Activated CD8-positive, alpha-beta T cell treated with anti-CD3 and anti-CD28 coated beads for 36 hours (primary cell): ENCODE data around the gene EID1. TPM values are rescaled to one million over a fixed set of nuclear protein-coding genes. Genes with fewer than 3 reads are reported as not detected.

Source experiments
- ATAC-seq: fragments of 200-7000 bp; cut with Tn5 transposase; one replicate; pipeline ENCODE4 v1.10.0; 2021; ENCODE audit warnings: mild to moderate bottlenecking, moderate library complexity
- CTCF ChIA-PET: fragments of 350-600 bp; sonication (Branson Sonifier 250); formaldehyde crosslinking; loops from one replicate; lab custom pipeline; 2021; ENCODE audit warnings: antibody characterized with exemption; lab: Charles Lee
- POLR2A ChIA-PET: fragments of 350-600 bp; sonication (Branson Sonifier 250); formaldehyde crosslinking; loops from one replicate; lab custom pipeline; 2021; ENCODE audit warnings: antibody characterized with exemption; lab: Charles Lee
- DNase-seq: peaks from one replicate; pipeline ENCODE4 v3.0.0-alpha.2; 2020
- H3K27ac Mint-ChIP-seq: one replicate; pipeline ENCODE4 v1.8.0; 2021; ENCODE audit warnings: mild to moderate bottlenecking, mixed read lengths
- H3K27me3 Mint-ChIP-seq: one replicate; pipeline ENCODE4 v1.8.0; 2021; ENCODE audit warnings: mixed read lengths
- H3K36me3 Mint-ChIP-seq: one replicate; pipeline ENCODE4 v1.8.0; 2021; ENCODE audit warnings: low read depth, mixed read lengths
- H3K4me1 Mint-ChIP-seq: one replicate; pipeline ENCODE4 v1.8.0; 2021; ENCODE audit warnings: low read depth, mixed read lengths
- H3K4me3 Mint-ChIP-seq: one replicate; pipeline ENCODE4 v1.8.0; 2021; ENCODE audit warnings: mild to moderate bottlenecking, moderate library complexity, mixed read lengths
- H3K9me3 Mint-ChIP-seq: one replicate; pipeline ENCODE4 v1.8.0; 2021; ENCODE audit warnings: mixed read lengths
- intact Hi-C: fragments of 100-400 bp; cut with micrococcal nuclease; formaldehyde crosslinking; loops from one replicate; pipeline ENCODE4 v1.10.0; 2022
- total RNA-seq, 2 experiments: library from RNA; stranded (reverse); gene quantifications; one replicate each; pipeline ENCODE4 v1.2.3, GENCODE V29; 2021
- TF ChIP-seq, protein P1 (sequence below): fragments of 200-600 bp; IDR thresholded peaks from one replicate; pipeline ENCODE4 v1.8.0; 2022; ENCODE audit warnings: antibody characterized with exemption, mild to moderate bottlenecking

EID1 gene
- total RNA-seq, 2 experiments from 2014 or later: 78.3 to 80.5 TPM

DNA sequence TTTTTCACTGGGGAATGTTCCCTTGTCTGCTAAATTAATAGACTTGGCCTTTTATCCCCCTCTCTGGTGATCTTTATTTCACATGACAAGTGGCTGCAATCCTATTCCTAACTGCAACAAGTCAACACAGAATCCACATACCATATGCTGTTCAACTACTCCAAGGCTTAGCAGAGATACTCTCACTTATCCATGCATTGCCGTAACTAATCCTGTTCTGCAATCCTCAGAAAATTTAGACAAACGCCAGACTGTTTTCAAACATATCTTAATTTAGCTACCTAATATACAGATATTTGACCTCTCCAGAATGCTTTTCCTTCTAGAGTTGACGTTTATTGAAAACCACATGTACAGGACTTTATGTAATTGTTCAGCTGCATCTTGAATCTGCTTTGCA lies 37.9 kb downstream of the EID1 start:
- POLR2A ChIA-PET: interaction anchor here (1.7 kb wide), 1 partner anchor 13 kb away, joined by 4 read pairs; no protein-coding TSS in a partner anchor
- TF ChIP-seq, protein P1, sequence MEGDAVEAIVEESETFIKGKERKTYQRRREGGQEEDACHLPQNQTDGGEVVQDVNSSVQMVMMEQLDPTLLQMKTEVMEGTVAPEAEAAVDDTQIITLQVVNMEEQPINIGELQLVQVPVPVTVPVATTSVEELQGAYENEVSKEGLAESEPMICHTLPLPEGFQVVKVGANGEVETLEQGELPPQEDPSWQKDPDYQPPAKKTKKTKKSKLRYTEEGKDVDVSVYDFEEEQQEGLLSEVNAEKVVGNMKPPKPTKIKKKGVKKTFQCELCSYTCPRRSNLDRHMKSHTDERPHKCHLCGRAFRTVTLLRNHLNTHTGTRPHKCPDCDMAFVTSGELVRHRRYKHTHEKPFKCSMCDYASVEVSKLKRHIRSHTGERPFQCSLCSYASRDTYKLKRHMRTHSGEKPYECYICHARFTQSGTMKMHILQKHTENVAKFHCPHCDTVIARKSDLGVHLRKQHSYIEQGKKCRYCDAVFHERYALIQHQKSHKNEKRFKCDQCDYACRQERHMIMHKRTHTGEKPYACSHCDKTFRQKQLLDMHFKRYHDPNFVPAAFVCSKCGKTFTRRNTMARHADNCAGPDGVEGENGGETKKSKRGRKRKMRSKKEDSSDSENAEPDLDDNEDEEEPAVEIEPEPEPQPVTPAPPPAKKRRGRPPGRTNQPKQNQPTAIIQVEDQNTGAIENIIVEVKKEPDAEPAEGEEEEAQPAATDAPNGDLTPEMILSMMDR: no peak
- H3K4me3 Mint-ChIP-seq: no peak overlapping the region
- H3K9me3 Mint-ChIP-seq: peaks cover 2% of the 10 kb centered on the region
- DNase-seq (no peak), ATAC-seq (no peak)
- peaks cover 7% of the 10 kb centered on the region for H3K4me1 Mint-ChIP-seq
- peaks cover 33% of the 10 kb centered on the region for H3K27me3 Mint-ChIP-seq
- intact Hi-C loops: no loop called here
- no peak overlapping the region for H3K27ac Mint-ChIP-seq
- CTCF ChIA-PET: no interaction called here
- peaks cover 4% of the 10 kb centered on the region for H3K36me3 Mint-ChIP-seq

DNA sequence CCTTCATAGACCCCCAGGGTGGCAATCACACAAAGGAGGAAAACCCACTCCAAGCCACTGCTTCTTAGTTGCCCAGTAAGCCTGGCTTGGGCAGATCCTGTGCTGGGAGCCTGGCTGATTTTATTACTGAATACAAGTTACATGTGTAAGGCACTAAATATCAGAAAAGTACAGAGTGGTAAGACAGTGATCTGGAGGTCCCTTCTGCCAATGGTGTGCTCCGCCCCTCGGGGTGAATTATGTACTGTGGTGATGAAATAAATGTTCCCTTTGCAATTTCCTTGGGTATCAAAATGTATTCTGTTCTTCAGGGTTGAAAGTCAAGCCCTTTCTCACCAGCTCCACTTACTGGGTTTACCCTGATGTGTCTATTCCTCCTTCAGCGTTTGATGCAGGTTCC lies 38.8 kb downstream of the EID1 start:
- Mint-ChIP-seq H3K27ac (no peak overlapping the region), H3K27me3 (peaks cover 32% of the 10 kb centered on the region), H3K4me1 (peaks cover 7% of the 10 kb centered on the region), H3K4me3 (no peak overlapping the region), H3K36me3 (peaks cover 4% of the 10 kb centered on the region), H3K9me3 (no peaks in the 10 kb centered on the region)
- TF ChIP-seq, protein P1: no peak
- POLR2A ChIA-PET: interaction anchor here (1.7 kb wide), 1 partner anchor 12 kb away, joined by 4 read pairs; no protein-coding TSS in a partner anchor
- intact Hi-C loops: no loop called here
- ATAC-seq: no peak
- no peak for DNase-seq
- CTCF ChIA-PET: no interaction called here

DNA sequence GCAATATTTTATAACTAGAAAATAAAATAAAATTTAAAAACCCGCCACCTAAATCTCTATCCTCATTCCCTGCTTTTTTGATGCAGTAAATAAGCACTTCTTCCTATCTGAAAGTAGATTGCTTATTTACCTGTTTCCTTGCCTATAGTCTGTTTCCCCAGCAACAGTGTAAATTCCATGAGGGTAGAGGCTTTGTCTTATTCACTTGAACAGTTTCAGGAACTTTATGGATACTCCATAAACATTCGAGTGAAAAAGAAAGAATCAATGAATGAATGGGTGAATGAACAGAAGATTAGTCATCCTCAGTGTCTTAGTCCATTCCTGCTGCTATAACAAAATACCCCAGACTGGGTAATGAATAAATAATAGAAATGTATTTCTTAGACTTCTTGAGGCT lies 44.1 kb downstream of the EID1 start:
- ChIA-PET CTCF (no interaction called here), POLR2A (no interaction called here)
- H3K9me3 Mint-ChIP-seq: peaks cover 3% of the 10 kb centered on the region
- H3K4me3 Mint-ChIP-seq: no peak overlapping the region
- peaks cover 26% of the 10 kb centered on the region for H3K27me3 Mint-ChIP-seq
- H3K27ac Mint-ChIP-seq: no peak overlapping the region
- intact Hi-C loops: no loop called here
- DNase-seq (no peak), ATAC-seq (no peak)
- peaks cover 17% of the 10 kb centered on the region for H3K36me3 Mint-ChIP-seq
- TF ChIP-seq, protein P1: no peak
- H3K4me1 Mint-ChIP-seq: peaks cover 35% of the 10 kb centered on the region

DNA sequence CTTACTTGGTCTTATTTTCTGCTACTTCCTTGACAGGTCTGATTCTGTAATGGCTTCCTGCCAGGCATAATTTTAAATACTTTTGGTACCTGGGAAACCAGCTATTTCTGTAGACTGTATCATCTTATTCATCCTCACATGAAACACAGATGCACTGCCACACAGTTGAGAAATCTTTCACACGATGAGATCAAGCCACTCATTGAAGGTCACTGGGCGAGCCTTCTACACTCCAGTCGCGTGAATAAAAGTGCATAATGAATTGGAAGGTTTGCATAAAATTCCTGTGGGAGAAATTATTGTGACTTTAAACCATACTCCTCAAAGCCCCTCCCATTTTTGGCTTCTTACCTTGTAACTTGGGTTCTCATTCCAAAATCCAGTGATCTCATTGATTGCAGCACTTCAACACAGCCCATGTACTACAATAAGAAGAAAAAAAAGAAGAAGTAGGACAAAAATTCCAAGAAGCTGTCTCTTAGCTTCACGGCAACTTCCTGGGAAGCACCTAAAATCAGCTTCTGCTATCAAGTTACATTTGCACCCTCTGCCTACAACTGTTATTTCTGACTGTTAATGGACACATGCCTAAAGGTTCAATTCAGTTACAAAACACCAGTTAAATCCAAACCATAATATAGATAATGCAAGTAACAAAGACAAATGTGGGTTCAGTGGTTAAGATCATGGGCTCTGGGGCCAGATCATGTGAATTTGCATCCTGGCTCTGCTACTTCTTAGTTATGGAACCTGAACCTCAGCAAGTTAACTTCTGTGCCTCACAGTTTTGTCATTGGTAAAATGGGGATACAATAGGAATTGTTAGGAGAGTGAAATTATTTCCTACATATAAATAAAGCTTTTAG lies 46.8 kb downstream of the EID1 start:
- no peak for DNase-seq
- H3K27ac Mint-ChIP-seq: peak overlapping the region; percentile 90
- peaks cover 13% of the 10 kb centered on the region for H3K27me3 Mint-ChIP-seq
- no peak overlapping the region for H3K4me3 Mint-ChIP-seq
- TF ChIP-seq, protein P1: no peak
- H3K4me1 Mint-ChIP-seq: peaks cover 47% of the 10 kb centered on the region
- H3K36me3 Mint-ChIP-seq: peaks cover 18% of the 10 kb centered on the region
- peaks cover 3% of the 10 kb centered on the region for H3K9me3 Mint-ChIP-seq
- ChIA-PET POLR2A (interaction anchor here (0.6 kb wide), 1 partner anchor 43 kb away, joined by 3 read pairs; no protein-coding TSS in a partner anchor), CTCF (interaction anchor here (0.9 to 1.9 kb wide), 4 partner anchors 10 to 122 kb away, joined by 3 to 5 read pairs (median 4); partner anchors contain the start of gene SECISBP2L)
- intact Hi-C loops: loop anchor here (5.0 kb wide), 1 partner anchor 43 kb away; no protein-coding TSS in a partner anchor
- ATAC-seq: no peak
